Measurements from ENCODE around the gene WWP2.
"Not testable (repeated sequence)": the region's sequence is repeated elsewhere in the genome, so short reads cannot be mapped to it uniquely, and the experiment has no call there.

WWP2 gene

DNA sequence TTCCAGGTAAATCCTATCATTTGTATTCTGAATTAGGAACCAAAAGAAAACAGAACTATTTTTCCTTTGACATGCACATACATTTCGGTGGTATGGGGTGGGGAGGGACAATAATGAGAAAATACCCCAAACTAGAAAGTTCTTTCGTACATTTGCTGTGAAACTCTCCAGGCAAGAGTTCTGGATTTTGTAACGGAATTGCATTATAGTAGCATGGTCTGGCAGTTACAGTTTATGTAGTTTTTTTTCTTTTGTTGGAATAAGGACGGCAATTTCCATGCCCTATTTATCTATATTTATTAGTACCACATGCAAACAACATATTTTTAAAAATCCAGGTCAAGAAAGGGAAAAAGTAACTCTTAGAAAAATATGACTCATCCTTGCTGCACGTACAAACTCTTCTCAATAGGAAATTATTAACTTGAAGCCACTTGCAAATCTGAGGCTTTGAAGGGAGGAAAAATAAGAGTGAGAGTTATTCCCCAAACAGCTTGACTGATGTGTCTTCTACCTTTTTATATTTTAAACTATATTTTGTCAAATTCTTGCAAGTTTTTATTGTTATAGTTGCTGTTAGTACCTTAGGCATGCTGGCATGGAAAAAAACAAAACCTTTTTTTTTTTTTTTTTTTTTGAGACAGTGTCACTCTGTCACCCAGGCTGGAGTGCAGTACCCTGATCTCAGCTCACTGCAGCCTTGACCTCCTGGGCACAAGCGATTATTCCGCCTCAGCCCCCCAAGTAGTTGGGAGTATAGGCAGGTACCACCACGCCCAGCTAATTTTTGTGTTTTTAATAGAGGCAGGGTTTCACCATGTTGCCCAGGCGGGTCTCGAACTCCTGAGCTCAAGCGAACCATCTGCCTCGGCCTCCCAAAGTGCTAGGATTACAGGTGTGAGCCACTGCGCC is 69.3 kb downstream of the WWP2 start:
- no peak for DNase-seq

- DNase-seq: no peak
Observed at GRCh38 chr16:69833357-69834282, 71.5 kb downstream of the WWP2 start.

DNA sequence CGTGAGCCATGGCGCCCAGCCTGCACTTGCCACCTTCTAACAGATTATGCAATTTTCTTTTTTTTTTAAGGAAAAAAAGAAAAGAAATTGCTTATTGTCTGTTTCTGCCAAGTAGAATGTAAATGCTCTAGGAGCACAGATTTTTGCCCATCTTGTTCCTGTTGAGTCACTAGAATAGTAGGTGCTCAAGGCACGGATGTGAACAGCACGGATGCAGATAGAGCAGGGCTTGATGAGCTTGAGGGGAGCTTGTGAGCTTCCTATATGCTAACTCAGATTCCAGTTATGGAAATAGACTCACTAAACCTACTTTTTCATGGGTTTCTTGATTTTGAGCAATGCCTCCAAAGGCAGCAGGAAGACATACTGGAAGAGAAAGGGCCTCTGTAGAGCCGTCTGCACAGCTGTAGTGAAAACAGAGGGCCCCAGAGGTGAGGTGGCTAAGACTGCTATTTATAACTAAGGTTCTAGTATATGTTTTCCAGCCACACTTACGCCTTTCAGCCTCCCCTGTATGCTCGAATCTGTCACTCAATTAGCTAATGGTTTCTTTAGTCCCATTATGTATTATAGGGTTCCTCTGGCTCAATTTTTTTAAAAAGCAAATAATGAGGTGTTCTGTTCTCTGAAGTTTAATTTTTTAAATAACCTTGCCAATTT is 72.8 kb downstream of the WWP2 start:
- DNase-seq: no peak

GRCh38 chr16:69836257-69836656 is 74.1 kb downstream of the WWP2 start:
- no peak for DNase-seq

DNA sequence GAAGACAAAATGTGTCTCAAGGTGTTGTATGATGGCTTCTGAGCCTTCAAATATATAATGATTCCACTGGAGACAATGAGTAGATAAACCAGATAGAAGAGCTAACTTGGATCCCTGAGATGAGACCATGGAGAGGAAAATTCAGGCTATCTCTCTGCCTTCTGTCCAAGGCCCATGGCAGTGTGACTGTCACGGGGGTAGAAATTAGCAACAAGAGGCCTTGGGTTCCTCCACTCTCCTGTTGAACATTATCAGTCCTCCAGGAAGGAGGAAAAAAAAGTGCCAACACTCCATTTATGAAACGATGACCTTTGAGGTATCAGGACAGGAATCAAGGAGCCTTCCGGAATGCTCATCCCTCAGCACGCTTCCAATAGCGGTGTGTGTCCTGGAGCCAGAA is 75.2 kb downstream of the WWP2 start:
- no peak for DNase-seq

- no peak for DNase-seq
Observed at GRCh38 chr16:69838489-69838888, 76.4 kb downstream of the WWP2 start.

- DNase-seq: no peak
Observed at GRCh38 chr16:69839240-69839688, 77.1 kb downstream of the WWP2 start.

DNA sequence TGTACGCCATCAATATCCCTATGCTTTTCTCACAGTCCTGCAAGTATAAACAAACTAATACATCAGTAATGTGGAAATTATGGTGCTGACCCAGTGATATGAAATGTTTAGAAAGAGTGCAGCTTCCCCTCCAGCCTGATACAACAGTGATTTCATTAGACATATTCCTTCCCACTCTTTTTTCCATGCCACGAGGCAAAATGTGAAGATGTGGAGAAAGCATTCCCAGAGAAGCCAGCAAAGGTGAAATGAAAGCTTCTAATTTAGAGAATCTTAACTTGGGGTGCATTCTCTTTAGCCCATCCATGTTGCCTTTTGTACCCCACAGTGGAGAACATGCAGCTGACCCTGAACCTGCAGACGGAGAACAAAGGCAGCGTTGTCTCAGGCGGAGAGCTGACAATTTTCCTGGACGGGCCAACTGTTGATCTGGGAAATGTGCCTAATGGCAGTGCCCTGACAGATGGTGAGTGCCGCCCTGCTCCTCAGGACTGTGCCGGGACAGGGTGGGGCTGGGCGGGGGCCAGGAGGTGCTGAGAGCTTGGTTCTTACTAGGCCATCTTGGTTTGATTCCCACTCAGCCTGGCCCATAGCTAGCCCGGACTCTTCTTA is 77.8 kb downstream of the WWP2 start:
- DNase-seq: no peak

GRCh38 chr16:69840975-69841374 is 78.8 kb downstream of the WWP2 start:
- DNase-seq: no peak

GRCh38 chr16:69844441-69844840 is 82.3 kb downstream of the WWP2 start:
- DNase-seq: no peak

DNA sequence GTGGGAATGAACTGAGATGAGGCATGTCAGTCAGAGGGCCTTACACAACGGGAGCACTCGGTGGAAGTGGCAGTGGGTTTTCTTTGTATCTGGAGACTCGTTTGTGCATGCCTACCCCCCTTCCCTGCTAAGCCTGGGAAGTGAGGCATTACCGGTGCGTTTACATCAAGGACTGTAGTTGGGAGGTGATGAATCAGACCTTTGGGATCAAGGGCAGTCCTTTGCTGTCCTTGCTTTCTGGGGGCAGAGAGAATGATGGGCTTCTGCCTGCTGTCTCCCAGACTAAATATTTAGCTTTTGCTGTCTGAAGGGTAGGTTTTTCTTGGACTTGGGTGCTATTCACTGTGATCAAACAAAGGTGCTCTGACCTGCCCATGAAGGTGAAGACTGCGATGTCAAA is 83.0 kb downstream of the WWP2 start:
- no peak for DNase-seq

DNA sequence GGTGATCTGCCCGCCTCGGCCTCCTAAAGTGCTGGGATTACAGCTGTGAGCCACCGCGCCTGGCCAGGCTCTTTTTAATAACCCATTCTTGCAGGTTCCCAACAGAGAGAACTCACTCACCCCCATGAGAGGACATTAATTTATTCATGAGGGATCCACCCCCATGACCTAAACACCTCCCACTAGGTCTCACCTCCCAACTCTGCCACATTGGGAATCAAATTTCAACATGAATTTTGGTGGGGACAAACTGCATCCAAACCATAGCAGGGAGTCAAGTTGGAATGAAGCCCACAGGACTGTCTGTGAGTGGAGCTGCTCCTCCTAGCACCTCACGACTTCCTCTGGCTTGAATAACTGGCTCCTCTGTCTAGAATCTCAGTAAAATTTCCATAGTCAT is 85.5 kb downstream of the WWP2 start:
- no peak for DNase-seq

DNA sequence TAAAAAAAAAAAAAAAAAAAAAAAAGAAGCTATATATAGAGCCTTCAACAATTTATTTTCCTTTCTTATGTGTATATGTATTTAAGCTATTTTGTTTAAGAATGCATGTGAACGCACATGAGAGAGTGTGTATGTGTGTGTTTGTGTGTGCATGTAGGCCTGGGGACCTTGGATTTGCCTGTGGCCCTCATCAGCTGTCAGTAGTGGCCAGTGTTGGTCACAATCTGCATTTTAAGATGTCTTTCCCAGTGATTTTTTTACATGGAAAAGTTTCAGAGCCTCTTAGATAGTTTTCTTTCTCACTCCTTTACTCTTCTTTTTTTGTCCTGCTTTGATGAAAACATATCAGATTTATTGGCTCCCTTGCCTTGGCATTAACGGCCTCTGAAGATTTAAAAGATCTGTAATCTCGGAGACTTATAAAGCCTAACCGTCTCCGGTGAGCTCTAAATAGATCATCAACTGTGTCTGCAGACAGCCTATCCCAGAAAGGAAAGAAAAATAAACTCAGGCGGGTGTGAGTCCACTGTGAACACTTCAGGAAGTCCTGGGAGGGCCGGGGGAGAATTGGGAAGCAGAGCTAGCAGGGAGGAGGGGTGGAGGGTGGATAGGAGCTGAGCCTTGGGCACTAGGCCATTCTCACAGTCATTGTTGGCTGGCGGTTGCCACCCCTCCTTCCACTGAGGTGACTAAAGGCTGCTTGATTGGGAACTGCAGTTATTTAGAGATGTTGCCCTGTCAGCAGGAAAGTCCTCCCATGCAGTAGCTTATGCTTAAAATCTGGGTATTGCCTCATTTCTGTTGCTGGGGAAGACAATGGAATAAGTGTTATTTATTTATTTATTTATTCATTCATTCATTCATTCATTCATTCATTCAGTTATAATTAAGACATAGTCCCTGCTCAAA is 86.8 kb downstream of the WWP2 start:
- DNase-seq: no peak

- no peak for DNase-seq
Observed at GRCh38 chr16:69851491-69852240, 89.5 kb downstream of the WWP2 start.

DNA sequence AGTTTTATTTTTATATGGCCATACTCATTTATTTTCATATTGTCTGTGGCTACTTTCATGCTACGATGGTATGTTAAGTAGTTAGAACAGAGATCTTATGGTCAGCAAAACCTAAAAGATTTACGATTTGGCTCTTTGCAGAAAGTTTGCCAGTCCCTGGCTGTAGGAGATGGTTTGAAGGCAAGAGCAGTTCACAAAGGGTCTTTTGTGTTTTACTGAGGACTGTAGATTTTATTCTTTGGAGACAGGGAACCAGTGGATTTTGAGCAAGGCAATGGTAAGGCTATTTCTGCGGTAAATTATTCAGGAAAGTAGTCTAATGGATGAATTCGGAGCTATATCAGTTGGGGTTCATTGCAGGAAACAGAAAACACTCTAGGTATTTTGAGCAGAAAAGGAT is 90.7 kb downstream of the WWP2 start:
- DNase-seq: no peak

DNA sequence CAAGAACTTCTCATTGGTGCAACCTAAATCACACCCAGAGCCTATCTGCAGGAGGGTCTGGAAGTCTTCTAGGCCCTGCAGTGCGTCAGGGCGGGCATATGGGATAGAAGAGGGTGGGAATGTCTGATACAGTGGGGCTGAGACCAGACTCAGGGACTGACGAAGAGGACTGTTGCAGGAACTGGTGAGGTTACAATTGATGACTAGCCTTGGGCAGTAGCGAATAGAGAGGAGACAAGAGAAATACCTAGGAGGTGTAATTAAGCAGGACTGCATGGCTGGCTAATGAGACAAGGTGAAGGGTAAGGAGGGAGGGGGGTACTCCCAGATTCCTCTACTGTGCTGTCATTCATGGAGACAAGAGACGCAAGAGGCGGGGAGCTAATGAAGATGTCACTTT is 91.3 kb downstream of the WWP2 start:
- DNase-seq: no peak

DNA sequence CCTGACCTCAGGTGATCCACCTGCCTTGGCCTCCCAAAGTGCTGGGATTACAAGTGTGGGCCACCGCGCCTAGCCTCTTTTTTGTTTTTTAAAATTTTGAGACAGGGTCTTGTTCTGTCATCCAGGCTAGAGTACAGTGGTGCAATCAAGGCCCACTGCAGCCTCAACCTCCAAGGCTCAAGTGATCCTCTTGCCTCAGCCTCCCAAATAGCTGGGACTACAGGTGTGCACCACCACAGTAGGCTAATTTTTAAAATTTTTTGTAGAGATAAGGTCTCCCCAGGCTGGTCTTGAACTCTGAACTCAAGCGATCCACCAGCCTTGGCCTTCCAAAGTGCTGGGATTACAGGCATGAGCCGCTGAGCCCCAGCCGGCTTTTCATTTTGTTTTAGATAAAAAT is 92.6 kb downstream of the WWP2 start:
- not testable (repeated sequence) for DNase-seq

GRCh38 chr16:69855592-69855991 is 93.5 kb downstream of the WWP2 start:
- no peak for DNase-seq

DNA sequence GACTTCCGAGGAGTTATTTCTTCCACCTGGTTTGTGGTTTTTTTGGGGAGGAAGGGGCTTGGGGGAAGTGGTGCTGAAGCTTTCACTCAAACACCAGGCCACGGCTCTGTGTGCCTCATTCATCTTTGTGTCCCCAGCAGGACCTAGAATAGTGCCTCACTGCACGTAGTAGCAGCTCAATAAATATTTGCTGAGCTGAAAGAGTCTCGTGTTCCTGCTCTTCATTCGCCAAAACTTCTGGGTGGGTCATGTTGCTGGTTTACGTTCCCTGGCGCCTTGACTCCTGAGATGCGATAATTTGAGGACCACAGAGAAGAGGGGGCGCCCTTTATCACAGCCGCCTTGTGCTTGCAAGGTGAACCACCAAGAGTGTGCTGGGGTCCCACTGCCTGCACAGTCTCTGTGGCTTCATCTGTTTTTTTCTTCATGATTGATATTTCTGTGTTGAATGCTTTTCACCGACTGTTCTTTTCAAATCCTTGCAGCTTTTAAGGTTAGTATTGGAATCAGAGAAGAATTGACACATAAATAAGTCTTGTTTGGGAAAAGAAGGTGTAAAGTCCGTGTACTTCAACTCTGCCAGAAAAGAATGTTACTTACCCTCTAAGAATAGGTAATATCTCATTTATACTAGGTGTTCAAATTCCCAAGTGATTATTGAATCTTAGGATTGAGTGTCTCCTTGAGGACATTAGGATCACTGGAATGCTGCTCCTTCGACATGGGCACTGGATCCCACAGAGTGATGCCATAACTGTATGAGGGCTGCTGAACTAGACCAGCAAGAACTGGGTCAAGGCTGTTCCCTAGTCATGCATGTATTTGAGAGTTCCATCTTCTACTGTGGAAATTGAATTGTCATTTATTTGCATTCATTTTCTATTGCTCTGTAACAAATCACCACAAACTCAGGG is 96.3 kb downstream of the WWP2 start:
- no peak for DNase-seq
